ENCODE results near the gene CISH.

Gene CISH

GRCh38 chr3:50581459-50581842 is 30.1 kb downstream of the CISH start:
- H3K9ac ChIP-seq: no peak overlapping the region
- H3K27me3 ChIP-seq (ENCODE audit: control insufficient read depth, insufficient read depth, low read length): no peaks in the 10 kb centered on the region
- H3K9me3 ChIP-seq (ENCODE audit: control insufficient read depth, low read length): no peaks in the 10 kb centered on the region
- no peaks in the 10 kb centered on the region for H3K79me2 ChIP-seq
- no peak overlapping the region for H3K27ac ChIP-seq
- no peak for TF ChIP-seq CTCF (IDR thresholded peaks at IDR 0.05)
- no peak overlapping the region for H2AFZ ChIP-seq
- no peak overlapping the region for H3K4me3 ChIP-seq (ENCODE audit: low read depth, low read length)
- H3K36me3 ChIP-seq (ENCODE audit: control insufficient read depth, insufficient read depth, low read length): no peaks in the 10 kb centered on the region
- no peak overlapping the region for H3K4me2 ChIP-seq (ENCODE audit: low read length)
- peaks cover under 1% of the 10 kb centered on the region for H3K4me1 ChIP-seq

- Histone ChIP-seq H3K4me2 (ENCODE audit: low read length) (no peak overlapping the region), H3K9me3 (ENCODE audit: control insufficient read depth, low read length) (no peaks in the 10 kb centered on the region), H3K79me2 (no peaks in the 10 kb centered on the region), H3K27ac (no peak overlapping the region), H3K9ac (no peak overlapping the region), H3K4me1 (peaks cover 2% of the 10 kb centered on the region), H2AFZ (no peak overlapping the region), H3K4me3 (ENCODE audit: low read depth, low read length) (no peak overlapping the region), H3K27me3 (ENCODE audit: control insufficient read depth, insufficient read depth, low read length) (no peaks in the 10 kb centered on the region), H3K36me3 (ENCODE audit: control insufficient read depth, insufficient read depth, low read length) (no peaks in the 10 kb centered on the region)
- no peak for TF ChIP-seq CTCF (IDR thresholded peaks at IDR 0.05)
These were observed 30.7 kb downstream of the CISH start for GRCh38 chr3:50580683-50581458.

DNA sequence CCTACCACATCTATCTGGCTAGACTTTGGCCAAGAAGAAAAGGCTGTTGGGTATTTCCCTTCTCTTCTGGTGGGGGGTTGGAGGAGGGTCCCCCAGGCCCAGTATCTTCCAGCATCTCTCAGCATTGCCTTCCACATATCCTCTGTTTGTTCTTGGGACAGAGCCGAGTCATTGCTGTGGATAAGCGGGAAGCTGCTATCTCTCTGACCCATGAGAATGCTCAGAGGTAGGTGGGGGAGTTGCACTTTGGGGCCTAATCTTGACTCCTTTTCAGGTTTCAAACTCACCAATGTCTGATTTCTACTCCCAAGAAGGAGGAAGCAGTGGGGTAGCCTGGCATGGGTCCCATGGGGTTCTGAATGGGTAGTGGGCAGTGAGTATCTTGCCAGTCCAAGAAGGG is 34.2 kb downstream of the CISH start:
- Histone ChIP-seq H3K9ac (no peak overlapping the region), H3K79me2 (no peaks in the 10 kb centered on the region), H3K4me3 (ENCODE audit: low read depth, low read length) (no peak overlapping the region), H3K4me1 (peaks cover 2% of the 10 kb centered on the region), H3K9me3 (ENCODE audit: control insufficient read depth, low read length) (no peaks in the 10 kb centered on the region), H3K27ac (no peak overlapping the region), H2AFZ (no peak overlapping the region), H3K27me3 (ENCODE audit: control insufficient read depth, insufficient read depth, low read length) (no peaks in the 10 kb centered on the region), H3K36me3 (ENCODE audit: control insufficient read depth, insufficient read depth, low read length) (no peaks in the 10 kb centered on the region), H3K4me2 (ENCODE audit: low read length) (no peak overlapping the region)
- TF ChIP-seq CTCF (IDR thresholded peaks at IDR 0.05): no peak

DNA sequence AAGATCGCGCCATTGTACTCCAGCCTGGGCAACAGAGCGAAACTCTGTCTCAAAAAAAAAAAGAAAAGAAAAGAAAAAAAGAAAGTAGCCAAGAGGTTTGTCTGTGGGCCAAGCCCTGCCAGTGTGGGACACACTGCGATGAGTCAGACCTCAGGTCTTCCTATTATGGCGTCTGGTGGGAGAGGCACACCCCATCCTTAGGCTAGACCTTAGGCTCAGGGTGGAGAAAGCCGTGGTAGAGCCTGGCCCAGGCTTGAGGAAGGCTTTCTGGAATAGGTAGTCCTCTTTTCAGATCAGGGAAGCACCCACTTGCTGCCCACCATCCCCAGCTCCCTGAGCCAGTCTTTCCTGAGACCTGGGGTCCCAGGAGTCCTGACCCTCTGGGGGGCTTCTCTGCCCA is 36.2 kb downstream of the CISH start:
- no peak overlapping the region for H2AFZ ChIP-seq
- no peaks in the 10 kb centered on the region for H3K79me2 ChIP-seq
- H3K4me3 ChIP-seq (ENCODE audit: low read depth, low read length): no peak overlapping the region
- no peak overlapping the region for H3K9ac ChIP-seq
- no peaks in the 10 kb centered on the region for H3K27me3 ChIP-seq (ENCODE audit: control insufficient read depth, insufficient read depth, low read length)
- H3K4me1 ChIP-seq: peaks cover 2% of the 10 kb centered on the region
- no peak overlapping the region for H3K27ac ChIP-seq
- TF ChIP-seq CTCF (IDR thresholded peaks at IDR 0.05): no peak
- H3K9me3 ChIP-seq (ENCODE audit: control insufficient read depth, low read length): no peaks in the 10 kb centered on the region
- no peaks in the 10 kb centered on the region for H3K36me3 ChIP-seq (ENCODE audit: control insufficient read depth, insufficient read depth, low read length)
- H3K4me2 ChIP-seq (ENCODE audit: low read length): no peak overlapping the region

DNA sequence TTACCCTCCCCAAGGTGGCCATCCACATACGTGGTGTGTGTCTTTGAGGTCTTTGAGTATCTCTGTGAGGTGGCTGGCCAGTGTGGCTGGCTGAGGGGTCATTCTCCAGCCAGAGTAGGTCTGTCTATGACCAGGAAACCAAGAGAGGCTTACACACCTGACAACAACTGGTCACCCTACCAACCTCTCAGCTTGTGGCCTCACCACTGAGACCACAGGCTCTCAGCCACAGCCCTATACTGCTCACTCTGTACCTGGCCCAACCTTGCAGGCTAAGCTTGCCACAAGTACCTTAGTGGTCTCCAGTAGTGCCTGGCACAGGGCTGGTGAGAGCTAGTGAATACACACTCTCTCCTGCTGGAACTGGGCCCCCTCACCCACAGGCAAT is 37.1 kb downstream of the CISH start:
- Histone ChIP-seq H3K27ac (no peak overlapping the region), H3K9ac (no peak overlapping the region)

More for the DNA sequence above, 37.1 kb downstream of the CISH start:
- Histone ChIP-seq H3K79me2 (no peaks in the 10 kb centered on the region), H3K4me1 (peaks cover 2% of the 10 kb centered on the region), H3K4me3 (ENCODE audit: low read depth, low read length) (no peak overlapping the region), H3K36me3 (ENCODE audit: control insufficient read depth, insufficient read depth, low read length) (no peaks in the 10 kb centered on the region), H3K27me3 (ENCODE audit: control insufficient read depth, insufficient read depth, low read length) (no peaks in the 10 kb centered on the region), H3K9me3 (ENCODE audit: control insufficient read depth, low read length) (no peaks in the 10 kb centered on the region), H3K4me2 (ENCODE audit: low read length) (no peak overlapping the region), H2AFZ (no peak overlapping the region)
- no peak for TF ChIP-seq CTCF (IDR thresholded peaks at IDR 0.05)
